ENCODE measurements around the gene S100A10. TPM values are rescaled to one million over a fixed set of nuclear protein-coding genes. Genes with fewer than 3 reads are reported as not detected.

The S100A10 gene
- total RNA-seq, 1 donor from 2014 or later, result 120 TPM

DNA sequence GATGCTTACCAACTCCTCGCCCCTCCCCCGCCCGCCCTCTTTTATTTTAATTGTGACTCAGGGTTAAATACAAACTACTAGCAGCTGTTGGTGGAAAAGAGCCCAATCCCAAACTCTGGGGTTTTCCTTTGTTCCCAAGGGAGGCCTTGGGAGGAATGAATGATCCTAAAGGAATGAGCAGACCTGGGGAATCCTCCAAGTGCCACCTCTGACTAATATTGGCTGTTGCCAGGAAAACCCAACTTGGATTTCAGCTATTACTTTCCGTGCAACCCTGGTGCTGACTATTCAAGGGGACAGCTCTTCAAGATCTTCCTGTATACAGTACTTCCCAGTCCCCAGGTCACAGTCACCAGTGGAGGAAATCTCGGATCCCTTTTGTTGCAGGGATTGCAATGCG is 1.3 kb upstream of the S100A10 start:
- DNase-seq (ENCODE audit: low read depth) (peak; percentile 98), FAIRE-seq (no peak)
- Histone ChIP-seq H3K36me3 (ENCODE audit: control insufficient read depth, insufficient read depth, low read length) (peaks cover 1% of the 10 kb centered on the region), H3K4me3 (ENCODE audit: low read depth, low read length) (no peak overlapping the region), H3K27me3 (ENCODE audit: control insufficient read depth, insufficient read depth, low read length) (no peaks in the 10 kb centered on the region)
- TF ChIP-seq CTCF (IDR thresholded peaks at IDR 0.05; ENCODE audit: insufficient read depth, low read length, severe bottlenecking), result no peak

- Histone ChIP-seq H3K27me3 (ENCODE audit: control insufficient read depth, insufficient read depth, low read length) (no peaks in the 10 kb centered on the region), H3K36me3 (ENCODE audit: control insufficient read depth, insufficient read depth, low read length) (peaks cover 2% of the 10 kb centered on the region), H3K4me3 (ENCODE audit: low read depth, low read length) (peak overlapping the region; percentile 99)
- DNase-seq (ENCODE audit: low read depth) (no peak), FAIRE-seq (no peak)
- TF ChIP-seq CTCF (IDR thresholded peaks at IDR 0.05; ENCODE audit: insufficient read depth, low read length, severe bottlenecking), result no peak
Observed at GRCh38 chr1:151993084-151993733, 450 bp downstream of the S100A10 start.

GRCh38 chr1:151992303-151993083 is 1.2 kb downstream of the S100A10 start:
- no peaks in the 10 kb centered on the region for H3K27me3 ChIP-seq (ENCODE audit: control insufficient read depth, insufficient read depth, low read length)
- H3K4me3 ChIP-seq (ENCODE audit: low read depth, low read length), result peak overlapping the region; percentile 99
- peaks cover 2% of the 10 kb centered on the region for H3K36me3 ChIP-seq (ENCODE audit: control insufficient read depth, insufficient read depth, low read length)
- peak; percentile 99 for DNase-seq (ENCODE audit: low read depth)
- peak; percentile 50 for FAIRE-seq
- no peak for TF ChIP-seq CTCF (IDR thresholded peaks at IDR 0.05; ENCODE audit: insufficient read depth, low read length, severe bottlenecking)

GRCh38 chr1:151991663-151992302 is 1.9 kb downstream of the S100A10 start:
- peaks cover 2% of the 10 kb centered on the region for H3K36me3 ChIP-seq (ENCODE audit: control insufficient read depth, insufficient read depth, low read length)
- no peak for DNase-seq (ENCODE audit: low read depth)
- no peak for FAIRE-seq
- H3K27me3 ChIP-seq (ENCODE audit: control insufficient read depth, insufficient read depth, low read length), result no peaks in the 10 kb centered on the region
- peak overlapping the region; percentile 99 for H3K4me3 ChIP-seq (ENCODE audit: low read depth, low read length)
- no peak for TF ChIP-seq CTCF (IDR thresholded peaks at IDR 0.05; ENCODE audit: insufficient read depth, low read length, severe bottlenecking)

- Histone ChIP-seq H3K4me3 (ENCODE audit: low read depth, low read length) (peak overlapping the region; percentile 99), H3K27me3 (ENCODE audit: control insufficient read depth, insufficient read depth, low read length) (no peaks in the 10 kb centered on the region), H3K36me3 (ENCODE audit: control insufficient read depth, insufficient read depth, low read length) (peaks cover 3% of the 10 kb centered on the region)
- no peak for FAIRE-seq
- TF ChIP-seq CTCF (IDR thresholded peaks at IDR 0.05; ENCODE audit: insufficient read depth, low read length, severe bottlenecking), result no peak
- DNase-seq (ENCODE audit: low read depth), result peak; percentile 67
Observed at GRCh38 chr1:151990856-151991198, 2.8 kb downstream of the S100A10 start.
